NT2/D1 (cell line): Measurements from ENCODE around the gene MRC2.
A peak's percentile ranks its signal among the peaks of the same experiment; 100 is the strongest.

Experiments
- DNase-seq: peaks from one replicate; pipeline ENCODE4 v3.0.0-alpha.2; 2011; ENCODE audit warnings: low read depth, low spot score
- H3K27me3 ChIP-seq: 2 replicates; pipeline ENCODE4 v1.6.0; 2011; ENCODE audit warnings: mild to moderate bottlenecking; ENCODE audit not compliant: insufficient read length, insufficient read depth
- H3K36me3 ChIP-seq: 2 replicates; pipeline ENCODE4 v1.6.1; 2011; ENCODE audit warnings: mild to moderate bottlenecking, low read length, mixed read lengths; ENCODE audit not compliant: insufficient read depth, insufficient read length
- H3K4me1 ChIP-seq: 2 replicates; pipeline ENCODE4 v1.5.1; 2011; ENCODE audit not compliant: insufficient read depth, insufficient read length
- H3K4me3 ChIP-seq: 2 replicates; pipeline ENCODE4 v1.5.1; 2011; ENCODE audit warnings: low read depth; ENCODE audit not compliant: insufficient read length
- H3K9ac ChIP-seq: 2 replicates; pipeline ENCODE4 v1.6.0; 2011; ENCODE audit warnings: low read depth; ENCODE audit not compliant: insufficient read length
- H3K9me3 ChIP-seq: 2 replicates; pipeline ENCODE4 v1.5.1; 2011; ENCODE audit warnings: mild to moderate bottlenecking, low read length; ENCODE audit not compliant: insufficient read depth
- SUZ12 ChIP-seq: IDR thresholded peaks from 2 replicates; pipeline ENCODE4 v1.6.1; 2011; ENCODE audit not compliant: insufficient read length, insufficient read depth; ENCODE audit errors: extremely low read depth
- YY1 ChIP-seq: IDR thresholded peaks from 2 replicates; pipeline ENCODE4 v1.6.1; 2011; ENCODE audit not compliant: insufficient read length, insufficient read depth
- ZNF274 ChIP-seq: IDR thresholded peaks from 2 replicates; pipeline ENCODE4 v1.6.1; 2011; ENCODE audit warnings: mild to moderate bottlenecking, low read depth, low read length

MRC2 gene

GRCh38 chr17:62702746-62703260 lies 75.3 kb downstream of the MRC2 start:
- Histone ChIP-seq H3K27me3 (peaks cover 64% of the 10 kb centered on the region), H3K4me1 (peaks cover 20% of the 10 kb centered on the region), H3K9me3 (peaks cover 7% of the 10 kb centered on the region; the same call in 1 of the 2 replicates), H3K36me3 (no peaks in the 10 kb centered on the region), H3K4me3 (no peak overlapping the region), H3K9ac (peak overlapping the region; percentile 79)
- TF ChIP-seq SUZ12: no peak
- no peak for TF ChIP-seq YY1
- no peak for TF ChIP-seq ZNF274
- DNase-seq: no peak

GRCh38 chr17:62703261-62703775 lies 75.8 kb downstream of the MRC2 start:
- Histone ChIP-seq H3K27me3 (peaks cover 67% of the 10 kb centered on the region), H3K9ac (peak overlapping the region; percentile 79), H3K9me3 (peaks cover 11% of the 10 kb centered on the region), H3K4me3 (peak overlapping the region; percentile 48), H3K36me3 (no peaks in the 10 kb centered on the region), H3K4me1 (peaks cover 20% of the 10 kb centered on the region)
- TF ChIP-seq SUZ12: no peak
- no peak for TF ChIP-seq YY1
- TF ChIP-seq ZNF274: no peak
- DNase-seq: no peak

GRCh38 chr17:62703776-62704380 lies 76.4 kb downstream of the MRC2 start:
- H3K9ac ChIP-seq: peak overlapping the region; percentile 79
- peak; percentile 40 for DNase-seq
- no peaks in the 10 kb centered on the region for H3K36me3 ChIP-seq
- TF ChIP-seq SUZ12: no peak
- no peak for TF ChIP-seq ZNF274
- TF ChIP-seq YY1: no peak
- peaks cover 20% of the 10 kb centered on the region for H3K4me1 ChIP-seq
- H3K4me3 ChIP-seq: peak overlapping the region; percentile 48
- peaks cover 17% of the 10 kb centered on the region for H3K9me3 ChIP-seq
- peaks cover 72% of the 10 kb centered on the region for H3K27me3 ChIP-seq

- H3K4me3 ChIP-seq: peak overlapping the region; percentile 48
- H3K9me3 ChIP-seq: peaks cover 19% of the 10 kb centered on the region
- H3K9ac ChIP-seq: peak overlapping the region; percentile 79
- no peaks in the 10 kb centered on the region for H3K36me3 ChIP-seq
- no peak for TF ChIP-seq ZNF274
- no peak for TF ChIP-seq YY1
- TF ChIP-seq SUZ12: no peak
- peaks cover 20% of the 10 kb centered on the region for H3K4me1 ChIP-seq
- no peak for DNase-seq
- peaks cover 72% of the 10 kb centered on the region for H3K27me3 ChIP-seq
Observed at GRCh38 chr17:62704381-62704971, 77.0 kb downstream of the MRC2 start.

- Histone ChIP-seq H3K27me3 (peaks cover 76% of the 10 kb centered on the region), H3K9ac (peak overlapping the region; percentile 79), H3K9me3 (peaks cover 19% of the 10 kb centered on the region), H3K4me1 (peaks cover 20% of the 10 kb centered on the region), H3K36me3 (no peaks in the 10 kb centered on the region), H3K4me3 (peak overlapping the region; percentile 48)
- DNase-seq: no peak
- TF ChIP-seq SUZ12: no peak
- TF ChIP-seq YY1: no peak
- no peak for TF ChIP-seq ZNF274
Observed at GRCh38 chr17:62705156-62705777, 77.8 kb downstream of the MRC2 start.

- Histone ChIP-seq H3K9ac (peak overlapping the region; percentile 79), H3K36me3 (no peaks in the 10 kb centered on the region)
Observed at GRCh38 chr17:62705778-62706597, 78.5 kb downstream of the MRC2 start.

More at GRCh38 chr17:62705778-62706597, 78.5 kb downstream of the MRC2 start:
- peak overlapping the region; percentile 48 for H3K4me3 ChIP-seq
- no peak for TF ChIP-seq SUZ12
- TF ChIP-seq YY1: no peak
- no peak for TF ChIP-seq ZNF274
- peak; percentile 63 for DNase-seq
- peaks cover 19% of the 10 kb centered on the region for H3K9me3 ChIP-seq
- peaks cover 20% of the 10 kb centered on the region for H3K4me1 ChIP-seq
- H3K27me3 ChIP-seq: peaks cover 78% of the 10 kb centered on the region
